GM21367 (cell line): ENCODE measurements around the gene TFDP1.

Experiments used
- ATAC-seq: cut with Tn5 transposase; IDR thresholded peaks from one replicate; pipeline ENCODE4 v1.9.1; 2021; ENCODE audit not compliant: unreplicated experiment

The TFDP1 gene

DNA sequence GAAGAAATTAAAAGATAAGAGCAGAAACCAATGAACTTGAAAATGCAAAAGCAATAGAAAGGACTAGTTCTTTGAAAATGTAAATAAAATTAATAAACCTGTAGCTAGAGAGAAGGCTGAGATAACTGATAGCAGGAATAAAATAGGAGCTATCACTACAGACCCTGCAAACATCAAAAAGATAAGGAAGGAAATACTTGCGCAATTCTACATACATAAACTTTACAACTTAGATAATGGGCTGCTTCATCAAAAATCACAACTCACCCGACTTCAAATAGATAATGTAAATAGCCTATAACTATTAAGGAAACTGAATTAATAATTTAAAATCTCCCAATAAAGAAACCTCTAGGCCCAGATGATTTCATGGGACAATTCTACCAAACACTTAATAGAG is 77.0 kb downstream of the TFDP1 start:
- ATAC-seq = no peak

DNA sequence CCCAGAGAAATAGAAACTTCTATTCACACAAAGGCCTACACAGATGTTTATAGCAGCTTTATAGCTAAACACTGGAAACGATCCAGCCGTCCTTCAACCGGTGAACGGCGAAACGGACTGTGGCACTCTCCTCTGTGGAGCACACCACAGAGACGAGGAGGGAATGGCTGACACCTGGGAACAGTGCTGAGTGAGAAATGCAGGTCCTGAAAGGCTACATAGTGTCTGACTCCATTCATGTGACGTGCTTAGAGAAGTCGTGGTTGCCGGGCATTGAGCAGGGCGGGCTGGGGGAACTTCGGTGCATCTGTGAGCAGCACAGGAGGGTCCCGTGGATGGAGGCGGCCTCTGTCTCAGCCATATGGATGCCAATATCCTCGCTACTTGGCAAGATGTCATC is 79.4 kb downstream of the TFDP1 start:
- no peak for ATAC-seq

DNA sequence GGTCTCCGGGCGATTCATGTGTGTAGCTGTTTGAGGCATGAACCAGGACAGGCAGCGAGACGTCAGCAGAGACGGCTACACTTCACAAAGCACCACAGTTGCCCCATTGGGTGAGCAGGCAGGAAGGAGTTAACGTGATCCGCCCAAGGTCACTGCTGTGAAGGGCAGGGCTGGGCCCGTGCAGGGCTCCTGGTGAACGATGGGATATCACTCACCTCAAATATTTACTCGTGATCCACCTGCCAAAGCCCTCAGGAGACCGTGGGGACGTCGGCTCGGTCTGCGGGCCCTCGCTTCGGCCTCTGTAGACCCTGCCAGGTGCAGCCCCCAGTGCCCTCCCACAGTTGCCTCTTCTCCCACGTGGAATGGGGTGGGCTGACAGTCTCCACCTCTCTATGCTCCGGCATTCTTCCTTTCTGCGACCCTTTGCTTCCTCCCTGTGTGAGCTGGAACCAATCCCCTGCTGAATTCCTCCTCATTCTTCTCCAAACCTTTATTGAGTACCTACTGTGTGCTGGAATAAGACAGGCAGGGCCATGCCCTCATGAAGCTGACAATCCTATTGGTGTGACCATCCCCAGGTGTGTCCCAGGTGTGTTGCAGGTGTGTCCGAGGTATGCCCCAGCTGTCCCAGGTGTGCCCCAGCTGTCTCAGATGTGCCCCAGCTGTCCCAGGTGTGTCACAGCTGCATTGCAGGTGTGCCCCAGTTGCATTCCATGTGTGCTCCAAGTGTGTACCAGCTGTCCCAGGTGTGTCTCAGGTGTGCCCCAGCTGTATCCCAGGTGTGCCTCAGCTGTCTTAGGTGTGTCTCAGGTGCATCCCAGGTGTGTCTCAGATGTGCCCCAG is 80.4 kb downstream of the TFDP1 start:
- ATAC-seq = no peak

DNA sequence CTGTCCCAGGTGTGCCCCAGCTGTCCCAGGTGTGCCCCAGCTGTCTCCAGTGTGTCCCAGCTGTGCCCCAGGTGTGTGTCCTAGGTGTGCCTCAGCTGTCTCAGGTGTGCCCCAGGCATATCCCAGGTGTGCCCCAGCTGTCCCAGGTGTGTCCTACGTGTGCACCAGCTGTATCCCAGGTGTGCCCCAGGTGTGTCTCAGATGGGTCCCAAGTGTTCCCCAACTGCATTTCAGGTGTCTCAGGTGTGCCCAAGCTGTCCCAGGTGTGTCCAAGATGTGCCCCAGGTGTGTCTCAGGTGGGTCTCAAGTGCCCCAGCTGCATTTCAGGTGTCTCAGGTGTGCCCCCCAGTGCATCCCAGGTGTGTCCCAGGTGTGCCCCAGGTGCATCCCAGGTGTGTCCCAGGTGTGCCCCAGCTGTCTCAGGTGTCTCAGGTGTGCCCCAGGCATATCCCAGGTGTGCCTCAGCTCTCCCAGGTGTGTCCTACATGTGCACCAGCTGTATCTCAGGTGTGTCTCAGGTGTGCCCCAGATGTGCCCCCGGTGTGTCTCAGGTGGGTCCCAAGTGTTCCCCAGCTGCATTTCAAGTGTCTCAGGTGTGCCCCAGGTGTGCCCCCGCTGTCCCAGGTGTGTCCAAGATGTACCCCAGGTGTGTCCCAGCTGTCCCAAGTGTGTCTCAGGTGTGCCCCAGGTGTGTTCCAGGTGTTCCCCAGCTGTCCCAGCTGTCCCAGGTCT is 81.2 kb downstream of the TFDP1 start:
- no peak for ATAC-seq

- ATAC-seq = no peak
These were observed 81.7 kb downstream of the TFDP1 start for GRCh38 chr13:113666329-113666670.

DNA sequence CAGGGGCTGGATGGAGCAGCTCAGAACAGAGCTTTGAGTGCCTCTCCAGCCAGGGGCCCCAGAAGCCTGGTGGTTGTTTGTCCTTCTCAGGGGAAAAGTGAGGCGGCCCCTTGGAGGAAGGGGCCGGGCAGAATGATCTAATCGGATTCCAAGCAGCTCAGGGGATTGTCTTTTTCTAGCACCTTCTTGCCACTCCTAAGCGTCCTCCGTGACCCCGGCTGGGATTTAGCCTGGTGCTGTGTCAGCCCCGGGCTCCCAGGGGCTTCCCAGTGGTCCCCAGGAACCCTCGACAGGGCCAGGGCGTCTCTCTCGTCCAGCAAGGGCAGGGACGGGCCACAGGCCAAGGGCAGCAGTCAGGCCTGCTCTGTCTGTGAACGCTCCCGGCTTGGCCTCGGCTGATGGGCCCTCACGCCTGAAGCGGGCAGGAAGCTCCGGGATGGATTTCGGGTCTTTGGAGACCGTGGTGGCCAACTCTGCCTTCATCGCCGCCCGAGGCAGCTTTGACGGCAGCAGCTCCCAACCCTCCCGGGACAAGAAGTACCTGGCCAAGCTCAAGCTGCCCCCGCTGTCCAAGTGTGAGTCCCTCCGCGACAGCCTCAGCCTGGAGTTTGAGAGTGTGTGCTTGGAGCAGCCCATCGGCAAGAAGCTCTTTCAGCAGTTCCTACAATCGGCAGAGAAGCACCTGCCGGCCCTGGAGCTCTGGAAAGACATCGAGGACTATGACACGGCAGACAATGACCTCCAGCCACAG is 82.6 kb downstream of the TFDP1 start, which contains the start of gene GRK1:
TSS of gene GRK1 (plus strand) at position 269 of the 751 bp plus-strand sequence. CDS start at position 437, 168 bp downstream.
- ATAC-seq = no peak

GRCh38 chr13:113667771-113668490 is 83.4 kb downstream of the TFDP1 start:
- no peak for ATAC-seq

DNA sequence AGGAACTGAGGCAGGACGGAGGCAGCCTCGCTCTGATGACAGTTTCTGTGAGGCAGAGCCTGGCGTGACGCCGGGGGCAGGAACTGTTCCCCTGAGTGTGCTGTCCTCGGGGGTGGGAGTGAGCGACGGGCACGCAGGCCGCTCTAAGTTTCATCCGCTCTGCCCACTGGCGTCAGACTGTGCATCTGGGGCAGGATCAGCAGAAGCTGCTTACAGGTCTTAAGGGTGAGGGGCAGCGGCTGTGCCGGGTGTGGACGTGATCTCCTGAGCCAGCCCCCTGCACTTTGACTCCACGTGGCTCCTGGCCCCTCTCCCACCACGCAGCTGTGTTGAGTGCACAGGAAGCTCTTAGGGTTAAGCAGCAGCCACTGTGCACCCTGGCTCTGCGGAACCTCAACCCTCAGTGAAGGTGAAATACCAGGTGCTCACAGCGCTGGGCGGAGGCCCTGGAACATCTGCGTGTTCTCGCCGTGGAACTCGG is 84.0 kb downstream of the TFDP1 start:
- ATAC-seq = no peak

DNA sequence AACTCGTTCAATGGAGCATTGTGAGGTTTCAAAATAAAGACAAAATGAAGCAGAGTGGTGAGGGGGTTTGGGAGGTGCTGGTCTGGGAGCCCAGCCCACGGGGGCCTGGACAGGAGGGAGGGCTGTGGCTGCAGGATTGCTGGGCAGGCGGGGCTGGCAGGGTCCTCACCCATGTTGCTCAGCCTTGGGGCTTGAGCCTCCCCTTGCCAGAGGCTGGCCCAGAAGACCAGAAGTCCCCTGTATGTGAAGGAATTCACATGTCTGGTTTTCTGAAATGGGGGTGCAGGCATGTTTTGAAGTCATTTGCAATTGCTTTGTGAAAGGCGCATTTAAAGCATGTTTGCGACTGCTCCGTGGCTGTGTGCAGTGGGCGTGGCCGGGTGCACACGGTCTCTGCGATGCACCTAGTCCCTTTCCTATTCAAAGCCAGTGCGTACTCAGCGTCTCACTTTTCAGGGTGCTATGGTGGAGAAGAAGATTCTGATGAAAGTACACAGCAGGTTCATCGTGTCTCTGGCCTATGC is 84.7 kb downstream of the TFDP1 start:
- no peak for ATAC-seq

DNA sequence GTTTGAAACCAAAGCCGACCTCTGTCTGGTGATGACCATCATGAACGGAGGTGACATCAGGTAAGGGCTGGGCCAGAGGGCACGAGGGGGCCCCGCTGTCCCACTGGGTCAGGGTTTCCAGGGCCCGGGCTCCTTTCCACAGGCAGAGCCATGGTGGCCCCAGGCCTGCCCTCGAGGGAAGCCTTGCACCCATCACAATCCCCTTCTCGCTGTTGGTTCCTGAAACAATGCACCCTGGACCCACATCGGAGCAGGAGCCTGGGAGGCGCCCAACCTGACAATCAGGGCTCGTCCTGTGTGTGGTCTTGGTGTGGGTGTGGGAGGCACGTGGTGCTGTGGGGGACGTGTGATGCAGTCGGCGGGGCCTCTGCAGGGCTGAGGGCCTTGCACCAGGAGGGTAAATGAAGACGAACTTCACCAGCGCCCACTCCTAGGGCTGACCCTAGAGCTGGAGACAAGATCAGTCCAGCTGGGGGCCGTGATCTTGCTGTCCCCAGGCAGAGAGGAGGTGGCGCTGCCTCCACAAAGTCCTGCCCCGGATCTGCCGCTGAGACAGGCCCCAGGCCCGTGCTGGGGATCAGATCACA is 85.3 kb downstream of the TFDP1 start:
- no peak for ATAC-seq

DNA sequence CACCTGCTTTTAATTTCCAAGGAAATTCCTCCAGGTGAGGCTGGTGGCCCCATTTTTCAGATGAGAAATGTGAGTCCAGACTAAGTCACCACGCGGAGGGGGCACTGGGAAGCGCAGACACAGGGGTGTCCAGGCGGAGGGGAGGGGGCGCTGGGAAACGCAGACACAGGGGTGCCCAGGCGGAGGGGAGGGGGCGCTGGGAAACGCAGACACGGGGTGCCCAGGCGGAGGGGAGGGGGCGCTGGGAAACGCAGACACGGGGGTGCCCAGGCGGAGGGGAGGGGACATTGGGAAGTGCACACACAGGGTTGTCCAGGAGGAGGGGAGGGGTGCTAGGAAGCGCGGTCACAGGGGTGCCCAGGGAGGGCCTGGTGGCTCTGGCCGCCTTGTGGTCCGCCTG is 86.0 kb downstream of the TFDP1 start:
- no peak for ATAC-seq

GRCh38 chr13:113671066-113672001 is 86.8 kb downstream of the TFDP1 start:
- no peak for ATAC-seq

DNA sequence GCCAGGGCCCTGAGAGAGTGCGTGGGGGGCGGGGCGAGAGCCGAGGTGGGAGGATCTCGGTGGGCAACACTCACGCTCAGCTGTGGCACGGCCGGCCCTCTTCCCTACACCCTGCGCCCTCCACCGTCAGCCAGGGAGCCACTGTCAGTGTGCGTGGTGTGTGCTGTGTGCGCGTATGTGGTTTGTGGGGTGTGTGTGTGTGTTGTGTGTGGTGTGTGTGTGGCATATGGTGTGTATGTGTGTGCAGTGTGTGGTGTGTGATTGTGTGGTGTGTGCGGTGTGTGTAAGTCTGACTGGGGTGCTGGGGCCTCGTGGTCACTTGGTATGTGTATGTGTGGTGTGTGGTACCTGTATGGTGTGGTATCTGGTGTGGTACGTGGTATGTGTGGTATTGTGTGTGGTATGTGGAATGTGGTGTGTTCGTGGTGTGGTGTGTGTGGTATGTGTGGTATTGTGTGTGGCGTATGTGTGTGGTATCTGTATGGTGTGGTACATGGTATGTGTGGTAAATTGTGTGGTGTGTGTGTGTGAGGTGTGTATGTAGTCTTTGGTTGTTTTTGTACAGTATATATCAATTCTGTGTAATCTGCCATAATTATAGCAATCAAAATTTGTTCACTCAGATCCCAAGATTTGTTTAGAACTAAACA is 87.6 kb downstream of the TFDP1 start:
- no peak for ATAC-seq
